A549 (cell line): ENCODE results near the gene DMBT1. TPM values are rescaled to one million over a fixed set of nuclear protein-coding genes. Genes with fewer than 3 reads are reported as not detected.

Experiments used
- ATAC-seq, 2 experiments: fragments of 200-7000 bp in 1 of 2; fragments of >200 bp in 1 of 2; cut with Nextera tagmentation in 1 of 2; cut with Tn5 transposase in 1 of 2; 3 replicates each; pipeline versions ENCODE4 v1.8.0 to v1.9.1; 2018 to 2020; ENCODE audit warnings: mild to moderate bottlenecking in 1 of 2, moderate library complexity in 1 of 2
- CTCF ChIA-PET: fragments of 300-600 bp; sonication (Branson Sonifier 250); formaldehyde crosslinking; extraction: SDS; loops from one replicate; lab custom pipeline; 2021; ENCODE audit warnings: antibody characterized with exemption, inconsistent platforms; lab: Yijun Ruan, JAX
- POLR2A ChIA-PET: fragments of 350-600 bp; formaldehyde crosslinking; extraction: SDS; loops from one replicate; lab custom pipeline; 2021; ENCODE audit warnings: antibody characterized with exemption, inconsistent platforms; lab: Yijun Ruan, JAX
- DNase-seq, 2 experiments: peaks; one replicate each; pipeline versions ENCODE4 v3.0.0 to v3.0.0-alpha.2; 2011 to 2016; ENCODE audit warnings: low read depth in 1 of 2, low spot score in 1 of 2
- FAIRE-seq: peaks from 2 replicates; lab custom pipeline; 2011; peaks lifted over from hg19 to GRCh38; lab: Jason Lieb, UNC
- H3K27ac ChIP-seq, 2 experiments: fragments of >200 bp; sonication (Bioruptor Twin); formaldehyde crosslinking; 3 replicates each; pipeline ENCODE4 v1.5.1; 2016 to 2017
- H3K4me1 ChIP-seq: fragments of >200 bp; sonication (Bioruptor Twin); formaldehyde crosslinking; 3 replicates; pipeline ENCODE4 v1.6.1; 2016
- H3K4me2 ChIP-seq: fragments of >200 bp; sonication (Bioruptor Twin); formaldehyde crosslinking; 3 replicates; pipeline ENCODE4 v1.6.1; 2016
- H3K4me3 ChIP-seq: fragments of >200 bp; sonication (Bioruptor Twin); formaldehyde crosslinking; 3 replicates; pipeline ENCODE4 v1.5.1; 2016
- H3K9me3 ChIP-seq: fragments of >200 bp; sonication (Bioruptor Twin); formaldehyde crosslinking; 3 replicates; pipeline ENCODE4 v1.6.1; 2016
- BHLHE40 ChIP-seq: IDR thresholded peaks from 2 replicates; pipeline ENCODE4 v1.6.1; 2012; ENCODE audit warnings: low read depth, low read length, inconsistent platforms
- CBX2 ChIP-seq: fragments of 200-600 bp; sonication (generic); IDR thresholded peaks from 2 replicates; pipeline ENCODE4 v1.6.1; 2016; ENCODE audit warnings: low read depth, mild to moderate bottlenecking, borderline replicate concordance
- EHF ChIP-seq: fragments of 250-450 bp; sonication (Bioruptor Pico); IDR thresholded peaks from 2 replicates; pipeline ENCODE4 v1.5.0; 2020; ENCODE audit warnings: mild to moderate bottlenecking
- ESRRA ChIP-seq: fragments of 150-350 bp; IDR thresholded peaks from 2 replicates; pipeline ENCODE4 v1.6.1; 2014; ENCODE audit warnings: mild to moderate bottlenecking, low read length, borderline replicate concordance
- FOSB ChIP-seq: fragments of 250-450 bp; sonication (Bioruptor Pico); IDR thresholded peaks from 2 replicates; pipeline ENCODE4 v1.5.0; 2020; ENCODE audit warnings: mild to moderate bottlenecking, moderate library complexity
- FOXS1 ChIP-seq: fragments of 250-450 bp; sonication (Bioruptor Pico); IDR thresholded peaks from 2 replicates; pipeline ENCODE4 v1.5.0; 2020; ENCODE audit warnings: mild to moderate bottlenecking, moderate library complexity
- HEYL ChIP-seq: fragments of 250-450 bp; sonication (Bioruptor Pico); IDR thresholded peaks from 2 replicates; pipeline ENCODE4 v1.8.0; 2021; ENCODE audit warnings: mild to moderate bottlenecking, moderate library complexity
- HOXB5 ChIP-seq: fragments of 250-450 bp; sonication (Bioruptor Pico); IDR thresholded peaks from 2 replicates; pipeline ENCODE4 v1.5.0; 2020; ENCODE audit warnings: mild to moderate bottlenecking, moderate library complexity
- MAFK ChIP-seq: fragments of 450-650 bp; IDR thresholded peaks from 2 replicates; pipeline ENCODE4 v1.6.1; 2014; ENCODE audit not compliant: partially characterized antibody
- MAZ ChIP-seq: fragments of 150-350 bp; IDR thresholded peaks from 2 replicates; pipeline ENCODE4 v1.6.1; 2014; ENCODE audit warnings: antibody characterized with exemption, low read depth, low read length, borderline replicate concordance
- NPAS2 ChIP-seq: fragments of 250-450 bp; sonication (Bioruptor Pico); IDR thresholded peaks from 2 replicates; pipeline ENCODE4 v1.8.0; 2022; ENCODE audit warnings: mild to moderate bottlenecking, moderate library complexity, borderline replicate concordance
- PHF8 ChIP-seq: fragments of 200-600 bp; sonication (generic); IDR thresholded peaks from 2 replicates; pipeline ENCODE4 v1.6.1; 2016; ENCODE audit warnings: low read depth, mild to moderate bottlenecking, antibody characterized with exemption, moderate library complexity, borderline replicate concordance
- POLR2A ChIP-seq: IDR thresholded peaks from 2 replicates; pipeline ENCODE4 v1.6.1; 2012; ENCODE audit warnings: mild to moderate bottlenecking, low read length
- RARB ChIP-seq: fragments of 250-450 bp; sonication (Bioruptor Pico); IDR thresholded peaks from 2 replicates; pipeline ENCODE4 v1.8.0; 2021; ENCODE audit warnings: mild to moderate bottlenecking, moderate library complexity
- RCOR1 ChIP-seq: fragments of 150-350 bp; IDR thresholded peaks from 2 replicates; pipeline ENCODE4 v1.6.1; 2014; ENCODE audit warnings: antibody characterized with exemption, low read length, low read depth
- RNF2 ChIP-seq: fragments of 200-600 bp; sonication (generic); IDR thresholded peaks from 2 replicates; pipeline ENCODE4 v1.6.1; 2016; ENCODE audit warnings: low read depth, mild to moderate bottlenecking, antibody characterized with exemption, moderate library complexity, borderline replicate concordance
- TP53 ChIP-seq: fragments of 250-450 bp; sonication (Bioruptor Pico); IDR thresholded peaks from 2 replicates; pipeline ENCODE4 v1.5.0; 2021; ENCODE audit warnings: mild to moderate bottlenecking, moderate library complexity
- ZC3H11A ChIP-seq: fragments of 450-650 bp; IDR thresholded peaks from 2 replicates; pipeline ENCODE4 v1.6.1; 2014; ENCODE audit warnings: antibody characterized with exemption, mild to moderate bottlenecking
- ZFP36 ChIP-seq: fragments of 450-650 bp; IDR thresholded peaks from 2 replicates; pipeline ENCODE4 v1.6.1; 2014; ENCODE audit warnings: borderline replicate concordance; ENCODE audit not compliant: partially characterized antibody
- ZSCAN20 ChIP-seq: fragments of 250-450 bp; sonication (Bioruptor Pico); IDR thresholded peaks from 2 replicates; pipeline ENCODE4 v1.8.0; 2022; ENCODE audit warnings: mild to moderate bottlenecking, moderate library complexity
- WGBS: methylation state at CpG from one replicate; pipeline ENCODE4 v1.1.6; 2017; ENCODE audit errors: missing lambda C conversion rate; 5-methylcytosine and 5-hydroxymethylcytosine counted together
- polyA plus RNA-seq, 4 experiments: library from polyadenylated mRNA; depleted of rRNA in 3 of 4; stranded (reverse); fragments of >200 nt; fragmentation: RNase III in 1 of 4; extraction: RNeasy Plus Mini Kit Qiagen cat#74134 plus additional on column Dnase treatment in 1 of 4; gene quantifications; 2 replicates in 3 of 4; 3 replicates in 1 of 4; pipeline ENCODE4 v1.2.3, GENCODE V29; 2011 to 2017
- TF ChIP-seq, protein P1 (sequence below): fragments of >200 bp; sonication (Bioruptor Twin); formaldehyde crosslinking; IDR thresholded peaks from 2 replicates; pipeline ENCODE4 v1.6.1; 2016
- TF ChIP-seq, protein P2 (sequence below): IDR thresholded peaks from 2 replicates; pipeline ENCODE4 v1.6.1; 2012; ENCODE audit warnings: low read depth, borderline replicate concordance
- TF ChIP-seq, protein P3 (sequence below): fragments of 250-450 bp; sonication (Bioruptor Pico); IDR thresholded peaks from 2 replicates; pipeline ENCODE4 v1.5.0; 2021; ENCODE audit warnings: mild to moderate bottlenecking, moderate library complexity, borderline replicate concordance
- TF ChIP-seq, protein P4 (sequence below): fragments of 200-600 bp; sonication (generic); IDR thresholded peaks from 2 replicates; pipeline ENCODE4 v1.6.1; 2016; ENCODE audit warnings: antibody characterized with exemption, mild to moderate bottlenecking, moderate library complexity
- TF ChIP-seq, protein P5 (sequence below): fragments of 250-450 bp; sonication (Bioruptor Pico); IDR thresholded peaks from 2 replicates; pipeline ENCODE4 v1.5.0; 2020; ENCODE audit warnings: low read depth, mild to moderate bottlenecking, moderate library complexity
- TF ChIP-seq, protein P6 (sequence below): fragments of >200 bp; sonication (Bioruptor Twin); formaldehyde crosslinking; IDR thresholded peaks from 3 replicates; pipeline ENCODE4 v1.5.1; 2016

DMBT1 gene
- polyA plus RNA-seq, 2 of the 4 experiments (the other 2 are of a cell fraction), result 0.01 to 0.03 TPM

DNA sequence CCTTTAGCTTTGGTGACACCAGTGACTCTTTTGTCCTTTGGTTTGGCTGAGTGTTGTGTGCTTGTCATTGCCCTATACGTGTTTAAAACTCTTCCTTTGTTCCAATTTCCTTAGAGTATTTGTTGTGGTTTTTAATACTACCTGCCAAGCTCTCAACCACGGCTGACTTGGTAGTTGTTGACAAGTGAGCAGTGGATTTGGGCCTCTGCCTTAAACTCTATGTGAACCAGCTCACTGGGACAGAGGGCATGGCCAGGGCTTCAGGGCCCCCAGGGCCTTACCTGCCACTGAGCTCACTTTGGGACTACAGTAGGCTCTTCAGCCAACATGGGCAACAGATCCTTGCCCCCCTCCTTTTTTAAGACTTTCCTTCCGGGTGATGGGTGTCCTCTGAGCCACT, 9.6 kb upstream of the DMBT1 start:
- no peaks in the 10 kb centered on the region for H3K4me1 ChIP-seq
- ATAC-seq, result no peak

DNA sequence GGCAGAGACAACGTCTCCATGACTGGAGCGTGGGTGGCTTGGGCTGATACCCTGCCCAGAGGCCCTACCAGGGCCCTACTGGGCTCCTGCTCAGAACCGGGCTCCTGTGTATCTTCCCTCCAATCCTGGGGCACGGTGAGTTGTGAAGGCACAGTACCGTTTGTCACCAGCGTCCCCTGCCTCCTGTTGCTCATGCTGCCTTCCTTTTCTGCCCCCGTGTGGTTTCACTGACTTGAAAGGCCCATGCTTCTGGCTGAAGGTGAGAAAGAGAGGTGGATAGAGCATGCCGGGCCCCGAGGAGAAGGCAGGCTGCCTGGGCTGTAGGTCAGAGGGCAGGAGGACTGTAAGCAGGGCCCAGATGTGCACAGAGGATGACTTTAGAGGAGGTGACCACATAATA, 9.1 kb upstream of the DMBT1 start:
- DNase-seq (no peak), FAIRE-seq (no peak), ATAC-seq (peak in 1 of 2 experiments; percentile 28; a peak in 1 of 6 replicates)
- no peak overlapping the region for H3K4me2 ChIP-seq
- no peaks in the 10 kb centered on the region for H3K4me1 ChIP-seq
- CTCF ChIA-PET, result interaction anchor here (2.0 kb wide), 1 partner anchor 14 kb away, joined by 17 read pairs; no protein-coding TSS in a partner anchor
- H3K4me3 ChIP-seq, result no peak overlapping the region
- POLR2A ChIA-PET, result no interaction called here
- H3K9me3 ChIP-seq, result no peaks in the 10 kb centered on the region
- WGBS, result 75% methylated on average over 9 of the region's 9 CpGs
- no peak overlapping the region for H3K27ac ChIP-seq
- TF ChIP-seq, protein P1, sequence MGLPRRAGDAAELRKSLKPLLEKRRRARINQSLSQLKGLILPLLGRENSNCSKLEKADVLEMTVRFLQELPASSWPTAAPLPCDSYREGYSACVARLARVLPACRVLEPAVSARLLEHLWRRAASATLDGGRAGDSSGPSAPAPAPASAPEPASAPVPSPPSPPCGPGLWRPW, result no peak
- TF ChIP-seq RCOR1 (no peak), MAFK (no peak), FOSB (no peak), ZC3H11A (no peak), ZFP36 (no peak), BHLHE40 (no peak), TP53 (CRISPR knock-in tag) (no peak), EHF (CRISPR knock-in tag) (no peak), POLR2A (no peak), HEYL (no peak), RNF2 (no peak), FOXS1 (no peak)
- TF ChIP-seq, protein P2, sequence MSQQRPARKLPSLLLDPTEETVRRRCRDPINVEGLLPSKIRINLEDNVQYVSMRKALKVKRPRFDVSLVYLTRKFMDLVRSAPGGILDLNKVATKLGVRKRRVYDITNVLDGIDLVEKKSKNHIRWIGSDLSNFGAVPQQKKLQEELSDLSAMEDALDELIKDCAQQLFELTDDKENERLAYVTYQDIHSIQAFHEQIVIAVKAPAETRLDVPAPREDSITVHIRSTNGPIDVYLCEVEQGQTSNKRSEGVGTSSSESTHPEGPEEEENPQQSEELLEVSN, result no peak

More for the DNA sequence above, 9.6 kb upstream of the DMBT1 start:
- no peak overlapping the region for H3K4me2 ChIP-seq
- DNase-seq, result no peak
- no peak for TF ChIP-seq FOSB
- no peak for TF ChIP-seq POLR2A
- TF ChIP-seq, protein P3, sequence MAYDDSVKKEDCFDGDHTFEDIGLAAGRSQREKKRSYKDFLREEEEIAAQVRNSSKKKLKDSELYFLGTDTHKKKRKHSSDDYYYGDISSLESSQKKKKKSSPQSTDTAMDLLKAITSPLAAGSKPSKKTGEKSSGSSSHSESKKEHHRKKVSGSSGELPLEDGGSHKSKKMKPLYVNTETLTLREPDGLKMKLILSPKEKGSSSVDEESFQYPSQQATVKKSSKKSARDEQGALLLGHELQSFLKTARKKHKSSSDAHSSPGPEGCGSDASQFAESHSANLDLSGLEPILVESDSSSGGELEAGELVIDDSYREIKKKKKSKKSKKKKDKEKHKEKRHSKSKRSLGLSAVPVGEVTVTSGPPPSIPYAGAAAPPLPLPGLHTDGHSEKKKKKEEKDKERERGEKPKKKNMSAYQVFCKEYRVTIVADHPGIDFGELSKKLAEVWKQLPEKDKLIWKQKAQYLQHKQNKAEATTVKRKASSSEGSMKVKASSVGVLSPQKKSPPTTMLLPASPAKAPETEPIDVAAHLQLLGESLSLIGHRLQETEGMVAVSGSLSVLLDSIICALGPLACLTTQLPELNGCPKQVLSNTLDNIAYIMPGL, result no peak
- TF ChIP-seq MAZ, result no peak
- TF ChIP-seq, protein P4, sequence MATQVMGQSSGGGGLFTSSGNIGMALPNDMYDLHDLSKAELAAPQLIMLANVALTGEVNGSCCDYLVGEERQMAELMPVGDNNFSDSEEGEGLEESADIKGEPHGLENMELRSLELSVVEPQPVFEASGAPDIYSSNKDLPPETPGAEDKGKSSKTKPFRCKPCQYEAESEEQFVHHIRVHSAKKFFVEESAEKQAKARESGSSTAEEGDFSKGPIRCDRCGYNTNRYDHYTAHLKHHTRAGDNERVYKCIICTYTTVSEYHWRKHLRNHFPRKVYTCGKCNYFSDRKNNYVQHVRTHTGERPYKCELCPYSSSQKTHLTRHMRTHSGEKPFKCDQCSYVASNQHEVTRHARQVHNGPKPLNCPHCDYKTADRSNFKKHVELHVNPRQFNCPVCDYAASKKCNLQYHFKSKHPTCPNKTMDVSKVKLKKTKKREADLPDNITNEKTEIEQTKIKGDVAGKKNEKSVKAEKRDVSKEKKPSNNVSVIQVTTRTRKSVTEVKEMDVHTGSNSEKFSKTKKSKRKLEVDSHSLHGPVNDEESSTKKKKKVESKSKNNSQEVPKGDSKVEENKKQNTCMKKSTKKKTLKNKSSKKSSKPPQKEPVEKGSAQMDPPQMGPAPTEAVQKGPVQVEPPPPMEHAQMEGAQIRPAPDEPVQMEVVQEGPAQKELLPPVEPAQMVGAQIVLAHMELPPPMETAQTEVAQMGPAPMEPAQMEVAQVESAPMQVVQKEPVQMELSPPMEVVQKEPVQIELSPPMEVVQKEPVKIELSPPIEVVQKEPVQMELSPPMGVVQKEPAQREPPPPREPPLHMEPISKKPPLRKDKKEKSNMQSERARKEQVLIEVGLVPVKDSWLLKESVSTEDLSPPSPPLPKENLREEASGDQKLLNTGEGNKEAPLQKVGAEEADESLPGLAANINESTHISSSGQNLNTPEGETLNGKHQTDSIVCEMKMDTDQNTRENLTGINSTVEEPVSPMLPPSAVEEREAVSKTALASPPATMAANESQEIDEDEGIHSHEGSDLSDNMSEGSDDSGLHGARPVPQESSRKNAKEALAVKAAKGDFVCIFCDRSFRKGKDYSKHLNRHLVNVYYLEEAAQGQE, result no peak
- TF ChIP-seq NPAS2 (CRISPR knock-in tag), result no peak
- TF ChIP-seq RARB (CRISPR knock-in tag), result no peak
- TF ChIP-seq PHF8, result no peak
- TF ChIP-seq ESRRA, result no peak
- TF ChIP-seq ZFP36, result no peak
- TF ChIP-seq CBX2, result no peak
- TF ChIP-seq, protein P5, sequence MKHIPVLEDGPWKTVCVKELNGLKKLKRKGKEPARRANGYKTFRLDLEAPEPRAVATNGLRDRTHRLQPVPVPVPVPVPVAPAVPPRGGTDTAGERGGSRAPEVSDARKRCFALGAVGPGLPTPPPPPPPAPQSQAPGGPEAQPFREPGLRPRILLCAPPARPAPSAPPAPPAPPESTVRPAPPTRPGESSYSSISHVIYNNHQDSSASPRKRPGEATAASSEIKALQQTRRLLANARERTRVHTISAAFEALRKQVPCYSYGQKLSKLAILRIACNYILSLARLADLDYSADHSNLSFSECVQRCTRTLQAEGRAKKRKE (CRISPR knock-in tag), result no peak
- TF ChIP-seq, protein P6, sequence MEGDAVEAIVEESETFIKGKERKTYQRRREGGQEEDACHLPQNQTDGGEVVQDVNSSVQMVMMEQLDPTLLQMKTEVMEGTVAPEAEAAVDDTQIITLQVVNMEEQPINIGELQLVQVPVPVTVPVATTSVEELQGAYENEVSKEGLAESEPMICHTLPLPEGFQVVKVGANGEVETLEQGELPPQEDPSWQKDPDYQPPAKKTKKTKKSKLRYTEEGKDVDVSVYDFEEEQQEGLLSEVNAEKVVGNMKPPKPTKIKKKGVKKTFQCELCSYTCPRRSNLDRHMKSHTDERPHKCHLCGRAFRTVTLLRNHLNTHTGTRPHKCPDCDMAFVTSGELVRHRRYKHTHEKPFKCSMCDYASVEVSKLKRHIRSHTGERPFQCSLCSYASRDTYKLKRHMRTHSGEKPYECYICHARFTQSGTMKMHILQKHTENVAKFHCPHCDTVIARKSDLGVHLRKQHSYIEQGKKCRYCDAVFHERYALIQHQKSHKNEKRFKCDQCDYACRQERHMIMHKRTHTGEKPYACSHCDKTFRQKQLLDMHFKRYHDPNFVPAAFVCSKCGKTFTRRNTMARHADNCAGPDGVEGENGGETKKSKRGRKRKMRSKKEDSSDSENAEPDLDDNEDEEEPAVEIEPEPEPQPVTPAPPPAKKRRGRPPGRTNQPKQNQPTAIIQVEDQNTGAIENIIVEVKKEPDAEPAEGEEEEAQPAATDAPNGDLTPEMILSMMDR, result no peak
- no peak for TF ChIP-seq ZSCAN20 (CRISPR knock-in tag)
- TF ChIP-seq HOXB5 (CRISPR knock-in tag), result no peak
- TF ChIP-seq, protein P1, result no peak
- TF ChIP-seq, all 56 proteins: peak for 0
- POLR2A ChIA-PET, result no interaction called here
- FAIRE-seq, result no peak
- whole genome bisulfite sequencing, result 71% methylated on average over 3 of the region's 3 CpGs
- CTCF ChIA-PET, result interaction anchor here (1.0 to 2.0 kb wide), 2 partner anchors 10 to 15 kb away, joined by 3 to 17 read pairs; no protein-coding TSS in a partner anchor
- H3K27ac ChIP-seq, result no peak overlapping the region
- H3K9me3 ChIP-seq, result no peaks in the 10 kb centered on the region
- H3K4me3 ChIP-seq, result no peak overlapping the region
